Gastrocnemius medialis (tissue), 4 donors: ENCODE results near the gene KCNB1.

Experiments
- CTCF ChIP-seq, 5 experiments: fragments of 450-650 bp in 3 of 5; fragments of 200-600 bp in 2 of 5; sonication (generic) in 2 of 5; IDR thresholded peaks in 4 of 5; conservative IDR thresholded peaks in 1 of 5; 1 replicate in 4 of 5; 2 replicates in 1 of 5; pipeline ENCODE4 v1.5.1; 2016 to 2019; ENCODE audit warnings: antibody characterized with exemption in 5 of 5, mild to moderate bottlenecking in 3 of 5, moderate library complexity in 3 of 5
- POLR2A ChIP-seq, 2 donors: fragments of 450-650 bp; IDR thresholded peaks; one replicate each; pipeline ENCODE4 v1.6.1; 2017; ENCODE audit warnings: antibody characterized with exemption in 2 of 2, mild to moderate bottlenecking in 2 of 2, moderate library complexity in 2 of 2

GRCh38 chr20:49486064-49486463 is 3.6 kb upstream of the KCNB1 start:
- TF ChIP-seq POLR2A (IDR thresholded peaks at IDR 0.05): no peak
- no peak for TF ChIP-seq CTCF (IDR thresholded peaks at IDR 0.05 in 4 of 5, conservative IDR thresholded peaks at IDR 0.05 in 1 of 5)
